ENCODE measurements around the gene PLS1. TPM values are rescaled to one million over a fixed set of nuclear protein-coding genes. Genes with fewer than 3 reads are reported as not detected.
A peak's percentile ranks its signal among the peaks of the same experiment; 100 is the strongest.

Gene PLS1
- total and polyA plus RNA-seq, 4 donors, result 9.3 to 45.4 (median 18.7) TPM

- Histone ChIP-seq H3K4me3 (no peak overlapping the region), H3K36me3 (ENCODE audit: control insufficient read depth in 4 of 4, insufficient read depth in 4 of 4, low read length in 4 of 4) (no peaks in the 10 kb centered on the region)
These were observed 67.7 kb downstream of the PLS1 start for GRCh38 chr3:142663865-142664264.

GRCh38 chr3:142664311-142664710 is 68.1 kb downstream of the PLS1 start:
- H3K4me3 ChIP-seq, result no peak overlapping the region
- DNase-seq, result peak in 1 of 3 donors; percentile 6
- no peaks in the 10 kb centered on the region for H3K27me3 ChIP-seq (ENCODE audit: control insufficient read depth in 3 of 3, insufficient read depth in 3 of 3, low read length in 2 of 3)
- TF ChIP-seq CTCF (IDR thresholded peaks at IDR 0.05; ENCODE audit: control extremely low read depth, extremely low read depth), result no peak
- ATAC-seq (ENCODE audit: insufficient read depth, low FRiP score), result no peak
- WGBS, 2 donors, result 48 to 84% methylated on average over 2 of the region's 2 CpGs
- H3K27ac ChIP-seq (ENCODE audit: low read depth in 1 of 2, low read length in 1 of 2), result no peak overlapping the region
- H3K9ac ChIP-seq (ENCODE audit: insufficient read depth in 1 of 2, low read length in 2 of 2), result no peak overlapping the region
- no peaks in the 10 kb centered on the region for H3K36me3 ChIP-seq (ENCODE audit: control insufficient read depth in 4 of 4, insufficient read depth in 4 of 4, low read length in 4 of 4)
- H3K4me1 ChIP-seq (ENCODE audit: control insufficient read depth in 5 of 5, insufficient read depth in 5 of 5, low read length in 5 of 5), result no peaks in the 10 kb centered on the region
- no peaks in the 10 kb centered on the region for H3K9me3 ChIP-seq (ENCODE audit: control insufficient read depth in 4 of 4, insufficient read depth in 3 of 4, low read length in 3 of 4)

More at GRCh38 chr3:142663865-142664264, 67.7 kb downstream of the PLS1 start:
- H3K27me3 ChIP-seq (ENCODE audit: control insufficient read depth in 3 of 3, insufficient read depth in 3 of 3, low read length in 2 of 3), result no peaks in the 10 kb centered on the region
- ATAC-seq (ENCODE audit: insufficient read depth, low FRiP score) (no peak), DNase-seq (no peak)
- 84 to 90% methylated on average over 1 of the region's 1 CpG for WGBS, 2 donors
- no peaks in the 10 kb centered on the region for H3K4me1 ChIP-seq (ENCODE audit: control insufficient read depth in 5 of 5, insufficient read depth in 5 of 5, low read length in 5 of 5)
- no peak overlapping the region for H3K27ac ChIP-seq (ENCODE audit: low read depth in 1 of 2, low read length in 1 of 2)
- H3K9me3 ChIP-seq (ENCODE audit: control insufficient read depth in 4 of 4, insufficient read depth in 3 of 4, low read length in 3 of 4), result no peaks in the 10 kb centered on the region
- no peak for TF ChIP-seq CTCF (IDR thresholded peaks at IDR 0.05; ENCODE audit: control extremely low read depth, extremely low read depth)
- H3K9ac ChIP-seq (ENCODE audit: insufficient read depth in 1 of 2, low read length in 2 of 2), result no peak overlapping the region

GRCh38 chr3:142664819-142665218 is 68.6 kb downstream of the PLS1 start:
- DNase-seq (no peak), ATAC-seq (ENCODE audit: insufficient read depth, low FRiP score) (no peak)
- WGBS, 2 donors, result 89 to 91% methylated on average over 2 of the region's 2 CpGs
- Histone ChIP-seq H3K27me3 (ENCODE audit: control insufficient read depth in 3 of 3, insufficient read depth in 3 of 3, low read length in 2 of 3) (no peaks in the 10 kb centered on the region), H3K4me1 (ENCODE audit: control insufficient read depth in 5 of 5, insufficient read depth in 5 of 5, low read length in 5 of 5) (no peaks in the 10 kb centered on the region), H3K27ac (ENCODE audit: low read depth in 1 of 2, low read length in 1 of 2) (no peak overlapping the region), H3K4me3 (no peak overlapping the region), H3K9me3 (ENCODE audit: control insufficient read depth in 4 of 4, insufficient read depth in 3 of 4, low read length in 3 of 4) (no peaks in the 10 kb centered on the region), H3K36me3 (ENCODE audit: control insufficient read depth in 4 of 4, insufficient read depth in 4 of 4, low read length in 4 of 4) (no peaks in the 10 kb centered on the region), H3K9ac (ENCODE audit: insufficient read depth in 1 of 2, low read length in 2 of 2) (no peak overlapping the region)
- TF ChIP-seq CTCF (IDR thresholded peaks at IDR 0.05; ENCODE audit: control extremely low read depth, extremely low read depth), result no peak

- H3K27me3 ChIP-seq (ENCODE audit: control insufficient read depth in 3 of 3, insufficient read depth in 3 of 3, low read length in 2 of 3), result no peaks in the 10 kb centered on the region
- no peak for TF ChIP-seq CTCF (IDR thresholded peaks at IDR 0.05; ENCODE audit: control extremely low read depth, extremely low read depth)
- H3K27ac ChIP-seq (ENCODE audit: low read depth in 1 of 2, low read length in 1 of 2), result no peak overlapping the region
- no peak for ATAC-seq (ENCODE audit: insufficient read depth, low FRiP score)
- no peaks in the 10 kb centered on the region for H3K4me1 ChIP-seq (ENCODE audit: control insufficient read depth in 5 of 5, insufficient read depth in 5 of 5, low read length in 5 of 5)
- H3K9ac ChIP-seq (ENCODE audit: insufficient read depth in 1 of 2, low read length in 2 of 2), result no peak overlapping the region
- no peak overlapping the region for H3K4me3 ChIP-seq
- H3K9me3 ChIP-seq (ENCODE audit: control insufficient read depth in 4 of 4, insufficient read depth in 3 of 4, low read length in 3 of 4), result no peaks in the 10 kb centered on the region
- no peak for DNase-seq
- H3K36me3 ChIP-seq (ENCODE audit: control insufficient read depth in 4 of 4, insufficient read depth in 4 of 4, low read length in 4 of 4), result peaks cover 0 to 3% (median 0%) of the 10 kb centered on the region in 4 donors
- 63 to 70% methylated on average over 1 of the region's 1 CpG for WGBS, 2 donors
These were observed 73.9 kb downstream of the PLS1 start for GRCh38 chr3:142670120-142670519.
